AG09309 (cell line): ENCODE data around the gene LRIG3.

Source experiments
- DNase-seq: peaks from one replicate; pipeline ENCODE4 v3.0.0-alpha.2; 2010; ENCODE audit warnings: low read depth
- H3K4me3 ChIP-seq: 2 replicates; pipeline ENCODE4 v1.5.1; 2011; ENCODE audit warnings: mild to moderate bottlenecking, low read depth, low read length, moderate library complexity; ENCODE audit not compliant: control insufficient read depth
- TF ChIP-seq, protein P1 (sequence below): IDR thresholded peaks from 2 replicates; pipeline ENCODE4 v1.5.1; 2011; ENCODE audit warnings: mild to moderate bottlenecking, low read depth, low read length, inconsistent platforms; ENCODE audit not compliant: insufficient read depth, control insufficient read depth; ENCODE audit errors: missing control alignments

The LRIG3 gene

DNA sequence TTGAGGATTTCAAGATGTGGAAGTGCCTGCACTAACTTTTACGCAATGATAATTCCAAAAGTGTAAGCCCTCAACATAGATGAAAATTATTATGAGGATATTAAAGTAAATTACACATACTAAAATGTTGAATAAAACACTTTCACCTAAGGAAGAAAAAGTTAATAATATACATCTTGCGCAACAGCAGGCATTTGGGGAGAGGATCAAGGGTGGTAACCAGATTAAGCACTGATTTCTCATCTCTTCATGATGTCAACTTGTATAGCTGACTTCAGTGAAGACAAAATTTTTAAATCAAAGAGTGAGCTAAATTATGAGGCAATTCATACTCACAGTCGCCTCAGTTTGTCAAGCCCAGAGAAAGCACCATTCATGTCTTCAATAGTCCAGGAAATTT is 33.8 kb downstream of the LRIG3 start:
- H3K4me3 ChIP-seq: no peak overlapping the region
- TF ChIP-seq, protein P1, sequence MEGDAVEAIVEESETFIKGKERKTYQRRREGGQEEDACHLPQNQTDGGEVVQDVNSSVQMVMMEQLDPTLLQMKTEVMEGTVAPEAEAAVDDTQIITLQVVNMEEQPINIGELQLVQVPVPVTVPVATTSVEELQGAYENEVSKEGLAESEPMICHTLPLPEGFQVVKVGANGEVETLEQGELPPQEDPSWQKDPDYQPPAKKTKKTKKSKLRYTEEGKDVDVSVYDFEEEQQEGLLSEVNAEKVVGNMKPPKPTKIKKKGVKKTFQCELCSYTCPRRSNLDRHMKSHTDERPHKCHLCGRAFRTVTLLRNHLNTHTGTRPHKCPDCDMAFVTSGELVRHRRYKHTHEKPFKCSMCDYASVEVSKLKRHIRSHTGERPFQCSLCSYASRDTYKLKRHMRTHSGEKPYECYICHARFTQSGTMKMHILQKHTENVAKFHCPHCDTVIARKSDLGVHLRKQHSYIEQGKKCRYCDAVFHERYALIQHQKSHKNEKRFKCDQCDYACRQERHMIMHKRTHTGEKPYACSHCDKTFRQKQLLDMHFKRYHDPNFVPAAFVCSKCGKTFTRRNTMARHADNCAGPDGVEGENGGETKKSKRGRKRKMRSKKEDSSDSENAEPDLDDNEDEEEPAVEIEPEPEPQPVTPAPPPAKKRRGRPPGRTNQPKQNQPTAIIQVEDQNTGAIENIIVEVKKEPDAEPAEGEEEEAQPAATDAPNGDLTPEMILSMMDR: no peak
- no peak for DNase-seq

DNA sequence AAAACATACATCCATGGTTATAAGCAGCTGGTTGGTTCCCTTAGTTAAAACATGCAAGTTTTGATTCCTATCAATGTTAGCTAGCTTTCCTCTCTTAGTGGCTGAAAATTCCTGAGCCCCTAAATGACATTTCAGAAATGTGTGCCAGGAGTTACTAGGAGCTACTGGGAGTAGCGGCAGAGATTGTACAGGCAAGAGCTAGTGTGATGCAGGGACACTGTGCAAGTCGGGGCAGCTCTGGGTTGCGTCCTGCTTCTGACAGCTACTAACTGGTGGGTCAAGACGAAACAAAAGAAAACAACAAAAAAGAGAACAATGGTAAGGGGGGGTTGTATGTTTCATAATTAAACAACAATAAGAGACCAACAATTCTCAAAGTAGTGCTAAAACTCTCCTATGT is 35.4 kb downstream of the LRIG3 start:
- no peak for DNase-seq
- no peak overlapping the region for H3K4me3 ChIP-seq
- TF ChIP-seq, protein P1: no peak

DNA sequence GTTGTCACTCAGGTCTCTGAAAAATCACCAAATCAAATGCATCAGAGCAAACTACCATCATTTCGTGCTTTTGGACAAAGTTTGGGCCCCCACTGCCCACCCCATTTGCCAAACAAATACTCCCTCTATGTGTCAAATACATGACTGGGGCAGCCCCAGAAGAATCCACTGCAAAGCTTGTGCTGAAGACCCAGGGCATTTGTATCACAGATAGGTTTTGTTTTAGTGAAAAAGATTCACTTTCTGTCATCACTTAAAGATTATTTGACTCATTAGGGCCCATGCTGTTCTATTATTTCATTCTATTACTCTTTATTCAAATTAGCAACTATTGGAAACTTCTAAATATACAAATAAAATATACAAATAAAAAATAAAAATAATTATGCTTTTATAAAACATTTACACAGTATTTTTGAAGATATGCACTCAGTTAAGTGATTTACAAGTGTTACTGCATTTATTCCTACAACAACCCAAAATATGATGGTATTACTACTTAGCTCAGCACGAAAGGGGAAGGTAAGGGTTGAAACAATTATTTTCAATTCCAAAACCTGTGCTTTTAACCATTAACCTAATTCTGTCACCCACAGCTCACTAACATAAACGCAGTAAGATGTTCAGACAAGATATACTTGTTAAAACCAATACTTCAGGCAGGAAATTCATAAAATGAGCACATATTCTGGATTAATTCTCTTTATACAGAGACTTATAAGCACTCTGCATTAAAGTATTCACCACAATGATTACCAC is 36.5 kb downstream of the LRIG3 start:
- TF ChIP-seq, protein P1: no peak
- DNase-seq: no peak
- no peak overlapping the region for H3K4me3 ChIP-seq

DNA sequence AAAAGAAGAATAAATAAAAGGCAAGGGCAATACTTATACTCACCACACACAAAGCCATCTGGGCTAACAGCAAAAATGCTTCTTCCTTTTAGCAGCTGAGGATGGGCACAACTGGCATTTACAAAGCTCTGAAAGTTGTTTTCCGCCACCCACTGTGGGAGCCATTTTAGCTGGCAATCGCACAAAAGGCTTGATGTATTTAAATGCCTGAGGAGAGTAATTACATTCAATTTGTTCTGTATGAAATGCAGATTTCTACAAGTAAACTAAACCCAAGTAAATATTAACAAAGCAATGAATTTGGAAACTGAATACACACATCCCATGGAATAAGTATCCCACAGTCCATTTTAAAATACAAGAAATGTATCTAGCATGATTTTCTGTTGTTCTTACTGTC is 37.5 kb downstream of the LRIG3 start:
- no peak overlapping the region for H3K4me3 ChIP-seq
- DNase-seq: no peak
- TF ChIP-seq, protein P1: no peak

DNA sequence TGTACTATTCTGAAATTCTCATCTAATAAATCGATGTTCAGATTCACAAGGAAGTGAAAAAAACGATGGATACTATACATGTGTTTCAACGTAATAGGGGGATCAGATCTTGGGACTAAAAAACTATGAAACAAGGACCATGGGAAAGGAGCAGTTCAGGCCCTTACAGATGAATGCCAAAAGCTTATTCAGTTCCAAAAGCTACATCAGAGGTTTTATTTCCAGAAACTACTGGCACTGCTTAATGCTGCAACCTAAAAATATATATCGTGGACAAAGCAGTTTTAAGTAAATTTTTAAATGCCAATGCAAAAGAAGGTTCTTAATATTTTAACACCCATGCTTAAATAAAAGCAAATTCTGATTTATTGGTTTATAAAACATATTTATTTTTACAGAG is 38.5 kb downstream of the LRIG3 start:
- TF ChIP-seq, protein P1: no peak
- DNase-seq: no peak
- H3K4me3 ChIP-seq: no peak overlapping the region

DNA sequence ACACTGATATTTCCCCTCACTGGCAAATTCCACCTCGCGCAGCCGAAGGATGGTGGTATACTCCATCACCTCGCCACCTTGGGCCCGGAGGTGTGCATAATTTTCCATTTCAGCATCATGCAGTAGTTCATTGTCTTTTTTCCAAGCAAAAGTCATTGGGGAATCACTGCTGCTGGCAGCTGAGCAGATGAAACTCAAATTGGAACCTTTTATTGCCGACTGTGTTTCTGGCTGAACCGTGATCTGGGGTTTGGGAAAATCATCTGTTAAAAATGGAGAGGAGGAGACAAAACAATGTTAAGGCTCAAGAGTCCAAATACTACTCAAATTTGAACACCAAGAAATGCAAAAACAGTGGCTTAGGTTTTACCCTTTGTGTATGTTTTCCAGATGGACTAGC is 39.7 kb downstream of the LRIG3 start:
- TF ChIP-seq, protein P1: no peak
- no peak for DNase-seq

DNA sequence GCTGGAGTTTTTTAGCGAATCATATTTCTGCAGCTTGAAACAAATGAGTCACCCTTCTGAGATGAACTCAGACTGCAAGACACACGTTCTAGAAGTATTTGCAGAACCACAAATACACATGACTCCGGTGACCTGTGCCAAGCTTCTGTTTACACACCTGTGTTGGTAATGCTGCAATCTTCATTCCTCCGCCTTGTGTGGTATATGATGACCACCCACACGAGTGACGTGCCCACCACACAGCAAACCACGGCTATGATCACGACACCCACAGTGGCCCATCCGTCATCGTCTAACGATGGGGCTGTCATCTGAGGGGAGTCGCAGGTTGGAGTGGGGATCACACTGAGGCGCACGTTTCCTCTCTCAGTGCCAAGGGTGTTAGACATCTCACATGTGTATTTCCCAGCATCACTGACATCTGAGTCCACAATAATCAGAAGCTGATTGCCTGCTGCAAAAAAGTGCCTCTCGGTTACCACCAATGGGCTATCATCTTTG is 43.0 kb downstream of the LRIG3 start:
- no peak overlapping the region for H3K4me3 ChIP-seq
- TF ChIP-seq, protein P1: no peak
- peak; percentile 71 for DNase-seq

More for the DNA sequence above, 39.7 kb downstream of the LRIG3 start:
- no peak overlapping the region for H3K4me3 ChIP-seq
